Gastroesophageal sphincter (tissue), 4 donors: ENCODE measurements around the gene AATF. TPM values are rescaled to one million over a fixed set of nuclear protein-coding genes. Genes with fewer than 3 reads are reported as not detected.

Experiments
- ATAC-seq: fragments of 150-250 bp; one replicate; pipeline ENCODE4 v1.9.1; 2016; ENCODE audit warnings: mild to moderate bottlenecking, moderate library complexity
- H3K27ac ChIP-seq, 4 donors: fragments of 200-600 bp; sonication (generic) in 3 of 4; 1 replicate in 3 of 4; 2 replicates in 1 of 4; pipeline ENCODE4 v1.5.1; 2016 to 2019
- H3K27me3 ChIP-seq: fragments of 200-600 bp; sonication (generic); one replicate; pipeline ENCODE4 v1.5.1; 2019
- H3K36me3 ChIP-seq, 2 donors: fragments of 200-600 bp; sonication (generic); one replicate each; pipeline ENCODE4 v1.5.1; 2019; ENCODE audit warnings: control low read depth in 1 of 2
- H3K4me1 ChIP-seq, 3 donors: fragments of 200-600 bp; sonication (generic); 1 replicate in 2 of 3; 2 replicates in 1 of 3; pipeline ENCODE4 v1.5.1; 2016 to 2019; ENCODE audit warnings: control low read depth in 2 of 3
- H3K4me3 ChIP-seq, 2 donors: fragments of 200-600 bp; sonication (generic); one replicate each; pipeline ENCODE4 v1.5.1; 2019; ENCODE audit warnings: mild to moderate bottlenecking in 1 of 2, moderate library complexity in 1 of 2
- H3K9me3 ChIP-seq, 3 donors: fragments of 200-600 bp; sonication (generic); one replicate each; pipeline ENCODE4 v1.5.1; 2017 to 2019; ENCODE audit warnings: control low read depth in 2 of 3
- EP300 ChIP-seq: sonication (generic); formaldehyde crosslinking; IDR thresholded peaks from one replicate; pipeline ENCODE4 v1.6.1; 2017; ENCODE audit warnings: antibody characterized with exemption, mild to moderate bottlenecking
- POLR2A ChIP-seq, 2 donors: fragments of 450-650 bp; IDR thresholded peaks; one replicate each; pipeline ENCODE4 v1.6.1; 2017; ENCODE audit warnings: antibody characterized with exemption in 2 of 2, mild to moderate bottlenecking in 2 of 2, moderate library complexity in 1 of 2
- POLR2AphosphoS5 ChIP-seq: sonication (generic); formaldehyde crosslinking; IDR thresholded peaks from one replicate; pipeline ENCODE4 v1.6.1; 2017; ENCODE audit warnings: antibody characterized with exemption
- WGBS, 2 donors: methylation state at CpG; one replicate each; pipeline ENCODE4 v1.1.5; 2018; ENCODE audit warnings: low coverage in 1 of 2; 5-methylcytosine and 5-hydroxymethylcytosine counted together
- total RNA-seq, 4 donors: library from RNA; depleted of rRNA; stranded (reverse); fragments of >200 nt; gene quantifications; one replicate each; pipeline ENCODE4 v1.1.0, GENCODE V29; 2016
- TF ChIP-seq, protein P1 (sequence below), 4 experiments: fragments of 200-600 bp in 2 of 4; fragments of 450-650 bp in 2 of 4; sonication (generic) in 1 of 4; IDR thresholded peaks; one replicate each; pipeline ENCODE4 v1.5.1; 2017 to 2019; ENCODE audit warnings: antibody characterized with exemption in 4 of 4, mild to moderate bottlenecking in 2 of 4, moderate library complexity in 2 of 4

AATF gene
- total RNA-seq, 4 donors from 2014 or later: 36.1 to 45.1 (median 38.5) TPM

- Histone ChIP-seq H3K36me3 (peaks cover 0 to 46% of the 10 kb centered on the region in 2 donors), H3K27ac (no peak overlapping the region), H3K4me3 (no peak overlapping the region), H3K9me3 (no peaks in the 10 kb centered on the region), H3K4me1 (peaks cover 0 to 3% (median 0%) of the 10 kb centered on the region in 3 donors), H3K27me3 (no peaks in the 10 kb centered on the region)
- no peak for ATAC-seq
- WGBS, 2 donors: 66 to 74% methylated on average over 5 to 7 of the region's 7 CpGs
- TF ChIP-seq POLR2AphosphoS5: no peak
- TF ChIP-seq, protein P1, sequence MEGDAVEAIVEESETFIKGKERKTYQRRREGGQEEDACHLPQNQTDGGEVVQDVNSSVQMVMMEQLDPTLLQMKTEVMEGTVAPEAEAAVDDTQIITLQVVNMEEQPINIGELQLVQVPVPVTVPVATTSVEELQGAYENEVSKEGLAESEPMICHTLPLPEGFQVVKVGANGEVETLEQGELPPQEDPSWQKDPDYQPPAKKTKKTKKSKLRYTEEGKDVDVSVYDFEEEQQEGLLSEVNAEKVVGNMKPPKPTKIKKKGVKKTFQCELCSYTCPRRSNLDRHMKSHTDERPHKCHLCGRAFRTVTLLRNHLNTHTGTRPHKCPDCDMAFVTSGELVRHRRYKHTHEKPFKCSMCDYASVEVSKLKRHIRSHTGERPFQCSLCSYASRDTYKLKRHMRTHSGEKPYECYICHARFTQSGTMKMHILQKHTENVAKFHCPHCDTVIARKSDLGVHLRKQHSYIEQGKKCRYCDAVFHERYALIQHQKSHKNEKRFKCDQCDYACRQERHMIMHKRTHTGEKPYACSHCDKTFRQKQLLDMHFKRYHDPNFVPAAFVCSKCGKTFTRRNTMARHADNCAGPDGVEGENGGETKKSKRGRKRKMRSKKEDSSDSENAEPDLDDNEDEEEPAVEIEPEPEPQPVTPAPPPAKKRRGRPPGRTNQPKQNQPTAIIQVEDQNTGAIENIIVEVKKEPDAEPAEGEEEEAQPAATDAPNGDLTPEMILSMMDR (IDR thresholded peaks at IDR 0.05): no peak
- no peak for TF ChIP-seq POLR2A (IDR thresholded peaks at IDR 0.05)
- no peak for TF ChIP-seq EP300
These were observed 96.7 kb downstream of the AATF start for GRCh38 chr17:37045351-37045922.

- ATAC-seq: peak; percentile 58
- Histone ChIP-seq H3K4me1 (peaks cover 0 to 3% (median 0%) of the 10 kb centered on the region in 3 donors), H3K36me3 (peaks cover 0 to 64% of the 10 kb centered on the region in 2 donors), H3K4me3 (no peak overlapping the region), H3K9me3 (no peaks in the 10 kb centered on the region), H3K27me3 (no peaks in the 10 kb centered on the region), H3K27ac (no peak overlapping the region)
- TF ChIP-seq EP300: no peak
- TF ChIP-seq POLR2AphosphoS5: no peak
- TF ChIP-seq POLR2A (IDR thresholded peaks at IDR 0.05): no peak
- TF ChIP-seq, protein P1 (IDR thresholded peaks at IDR 0.05): peak; percentile 76 to 90 (median 81)
- WGBS, 2 donors: 7 to 8% methylated on average over 9 of the region's 9 CpGs
These were observed 98.9 kb downstream of the AATF start for GRCh38 chr17:37047631-37048104.

DNA sequence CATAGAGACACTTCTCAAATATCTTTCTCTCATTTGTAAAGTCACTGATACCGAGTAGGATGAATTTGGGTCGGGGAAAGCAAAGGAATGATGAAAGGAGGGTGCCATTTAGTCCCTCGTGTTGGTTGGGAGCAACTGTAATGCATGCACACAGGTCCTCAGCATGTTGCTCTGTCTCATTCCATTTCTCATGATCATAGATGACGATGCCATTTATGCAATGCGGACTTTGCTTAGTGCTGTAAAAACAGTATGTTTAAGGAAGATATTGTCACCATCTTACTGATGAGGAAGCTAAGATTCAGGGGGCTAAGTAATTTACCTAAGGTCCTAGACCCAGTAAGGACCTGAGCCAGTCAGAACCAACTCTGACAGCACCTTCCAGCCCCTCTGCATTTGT, 100.1 kb downstream of the AATF start:
- Histone ChIP-seq H3K27ac (no peak overlapping the region), H3K4me1 (peaks cover 0 to 3% (median 0%) of the 10 kb centered on the region in 3 donors), H3K27me3 (no peaks in the 10 kb centered on the region), H3K9me3 (no peaks in the 10 kb centered on the region), H3K4me3 (no peak overlapping the region), H3K36me3 (peaks cover 0 to 56% of the 10 kb centered on the region in 2 donors)
- no peak for ATAC-seq
- TF ChIP-seq POLR2AphosphoS5: no peak
- 79 to 87% methylated on average over 3 to 5 of the region's 5 CpGs for WGBS, 2 donors

DNA sequence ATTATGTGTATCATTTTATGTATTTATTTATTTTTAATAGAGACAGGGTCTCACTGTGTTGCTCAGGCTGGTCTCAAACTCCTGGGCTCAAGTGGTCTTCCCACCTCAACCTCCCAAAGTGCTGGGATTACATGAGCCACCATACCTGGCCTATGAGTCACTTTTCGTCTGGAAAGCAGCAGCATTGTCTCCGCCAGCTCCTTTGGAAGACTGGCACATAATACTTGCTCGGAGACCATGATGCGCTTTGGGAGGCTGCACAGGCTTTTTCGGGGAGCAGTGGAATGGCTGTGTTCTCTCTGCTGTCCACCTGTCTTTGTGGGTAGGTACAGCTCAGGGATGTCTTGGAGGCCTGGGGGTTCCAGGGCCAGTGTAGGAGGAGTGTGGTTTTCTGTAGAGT, 102.2 kb downstream of the AATF start:
- ATAC-seq: no peak
- no peak overlapping the region for H3K4me3 ChIP-seq
- no peaks in the 10 kb centered on the region for H3K27me3 ChIP-seq
- 90 to 100% methylated on average over 1 to 2 of the region's 5 CpGs for WGBS, 2 donors
- H3K27ac ChIP-seq: no peak overlapping the region
- peaks cover 0 to 3% (median 0%) of the 10 kb centered on the region in 3 donors for H3K4me1 ChIP-seq
- no peak for TF ChIP-seq POLR2AphosphoS5
- peaks cover 0 to 59% of the 10 kb centered on the region in 2 donors for H3K36me3 ChIP-seq
- H3K9me3 ChIP-seq: no peaks in the 10 kb centered on the region

- WGBS, 2 donors: 86 to 93% methylated on average over 3 to 5 of the region's 5 CpGs
- peaks cover 0 to 3% (median 0%) of the 10 kb centered on the region in 3 donors for H3K4me1 ChIP-seq
- TF ChIP-seq EP300: no peak
- TF ChIP-seq, protein P1 (IDR thresholded peaks at IDR 0.05): no peak
- TF ChIP-seq POLR2A (IDR thresholded peaks at IDR 0.05): no peak
- TF ChIP-seq POLR2AphosphoS5: no peak
- no peak for ATAC-seq
- H3K27me3 ChIP-seq: no peaks in the 10 kb centered on the region
- peaks cover 0 to 63% of the 10 kb centered on the region in 2 donors for H3K36me3 ChIP-seq
- H3K9me3 ChIP-seq: no peaks in the 10 kb centered on the region
- H3K27ac ChIP-seq: no peak overlapping the region
- H3K4me3 ChIP-seq: no peak overlapping the region
These were observed 102.6 kb downstream of the AATF start for GRCh38 chr17:37051381-37051780.

- H3K4me1 ChIP-seq: peaks cover 0 to 3% (median 0%) of the 10 kb centered on the region in 3 donors
- H3K36me3 ChIP-seq: peaks cover 0 to 68% of the 10 kb centered on the region in 2 donors
- WGBS, 2 donors: 97 to 100% methylated on average over 1 to 3 of the region's 3 CpGs
- H3K9me3 ChIP-seq: no peaks in the 10 kb centered on the region
- no peak overlapping the region for H3K27ac ChIP-seq
- no peak for TF ChIP-seq EP300
- TF ChIP-seq POLR2A (IDR thresholded peaks at IDR 0.05): no peak
- no peak for TF ChIP-seq POLR2AphosphoS5
- TF ChIP-seq, protein P1 (IDR thresholded peaks at IDR 0.05): no peak
- H3K27me3 ChIP-seq: no peaks in the 10 kb centered on the region
- ATAC-seq: no peak
- H3K4me3 ChIP-seq: no peak overlapping the region
These were observed 103.1 kb downstream of the AATF start for GRCh38 chr17:37051833-37052232.
